Activated CD8-positive, alpha-beta T cell treated with anti-CD3 and anti-CD28 coated beads, Interleukin-2, amount 10 ng/mL, durations not matched to agents 7 days and 5 days (primary cell): ENCODE measurements around the gene STC2. TPM values are rescaled to one million over a fixed set of nuclear protein-coding genes. Genes with fewer than 3 reads are reported as not detected.
"Not testable (repeated sequence)": the region's sequence is repeated elsewhere in the genome, so short reads cannot be mapped to it uniquely, and the experiment has no call there.

Experiments
- ATAC-seq: fragments of 150-1000 bp; cut with Tn5 transposase; one replicate; pipeline ENCODE4 v1.10.0; 2021; ENCODE audit warnings: moderate library complexity
- CTCF ChIA-PET: fragments of 350-600 bp; sonication (Branson Sonifier 250); formaldehyde crosslinking; loops from one replicate; lab custom pipeline; 2021; ENCODE audit warnings: antibody characterized with exemption; lab: Charles Lee
- POLR2A ChIA-PET: fragments of 350-600 bp; sonication (Branson Sonifier 250); formaldehyde crosslinking; loops from one replicate; lab custom pipeline; 2021; ENCODE audit warnings: antibody characterized with exemption; lab: Charles Lee
- DNase-seq: peaks from one replicate; pipeline ENCODE4 v3.0.0-alpha.2; 2020
- H3K27ac Mint-ChIP-seq: one replicate; pipeline ENCODE4 v1.8.0; 2021; ENCODE audit warnings: mild to moderate bottlenecking, mixed read lengths
- H3K27me3 Mint-ChIP-seq: one replicate; pipeline ENCODE4 v1.8.0; 2021; ENCODE audit warnings: low read depth, mixed read lengths
- H3K36me3 Mint-ChIP-seq: one replicate; pipeline ENCODE4 v1.8.0; 2021; ENCODE audit warnings: low read depth, mixed read lengths
- H3K4me1 Mint-ChIP-seq: one replicate; pipeline ENCODE4 v1.8.0; 2021; ENCODE audit warnings: low read depth, mixed read lengths
- H3K4me3 Mint-ChIP-seq: one replicate; pipeline ENCODE4 v1.8.0; 2021; ENCODE audit warnings: mild to moderate bottlenecking, mixed read lengths
- H3K9me3 Mint-ChIP-seq: one replicate; pipeline ENCODE4 v1.8.0; 2022; ENCODE audit warnings: mixed read lengths; ENCODE audit not compliant: insufficient read depth
- total RNA-seq, 2 experiments: library from RNA; stranded (reverse); gene quantifications; one replicate each; pipeline ENCODE4 v1.2.3, GENCODE V29; 2021

Gene STC2
- total RNA-seq, result 10 to 100 TPM; 14.8 to 16.6 TPM

GRCh38 chr5:173327948-173328843, at the start of gene STC2:
TSS of gene STC2 (minus strand) at chr5:173328414. CDS start at chr5:173328193, 221 bp downstream.
- Mint-ChIP-seq H3K9me3 (no peaks in the 10 kb centered on the region), H3K27me3 (peaks cover 12% of the 10 kb centered on the region), H3K4me3 (peak within 1 kb of the TSS; percentile 89), H3K4me1 (peaks cover 67% of the 10 kb centered on the region), H3K36me3 (peaks cover 48% of the 10 kb centered on the region), H3K27ac (peak within 1 kb of the TSS; percentile 82)
- ATAC-seq, result peak; percentile 54
- POLR2A ChIA-PET, result interaction anchor here (0.8 to 1.4 kb wide), 3 partner anchors 17 to 344 kb away, joined by 3 to 6 read pairs (median 5); partner anchors contain the start of gene ATP6V0E1
- DNase-seq, result peak; percentile 75
- CTCF ChIA-PET, result interaction anchor here (8.5 kb wide), 1 partner anchor 35 kb away, joined by 155 read pairs; no protein-coding TSS in a partner anchor

- Mint-ChIP-seq H3K4me3 (no peak overlapping the region), H3K36me3 (no peaks in the 10 kb centered on the region), H3K27ac (no peak overlapping the region), H3K9me3 (no peaks in the 10 kb centered on the region), H3K4me1 (no peaks in the 10 kb centered on the region), H3K27me3 (no peaks in the 10 kb centered on the region)
- ATAC-seq (no peak), DNase-seq (no peak)
- ChIA-PET CTCF (no interaction called here), POLR2A (no interaction called here)
Observed at GRCh38 chr5:173371400-173371799, 43.2 kb upstream of the STC2 start.

GRCh38 chr5:173363406-173363805, 35.2 kb upstream of the STC2 start:
- peaks cover 13% of the 10 kb centered on the region for H3K27me3 Mint-ChIP-seq
- H3K4me1 Mint-ChIP-seq, H3K4me3 Mint-ChIP-seq, POLR2A ChIA-PET, H3K36me3 Mint-ChIP-seq, DNase-seq, H3K9me3 Mint-ChIP-seq, H3K27ac Mint-ChIP-seq, CTCF ChIA-PET, ATAC-seq: not testable (repeated sequence)

- no peaks in the 10 kb centered on the region for H3K4me1 Mint-ChIP-seq
- H3K27me3 Mint-ChIP-seq, result peaks cover 19% of the 10 kb centered on the region
- POLR2A ChIA-PET, result no interaction called here
- DNase-seq, result no peak
- CTCF ChIA-PET, result no interaction called here
- ATAC-seq, result no peak
- H3K4me3 Mint-ChIP-seq, result no peak overlapping the region
- no peaks in the 10 kb centered on the region for H3K36me3 Mint-ChIP-seq
- H3K9me3 Mint-ChIP-seq, result no peaks in the 10 kb centered on the region
- H3K27ac Mint-ChIP-seq, result no peak overlapping the region
Observed at GRCh38 chr5:173355561-173355960, 27.3 kb upstream of the STC2 start.

- Mint-ChIP-seq H3K4me3 (no peak overlapping the region), H3K36me3 (no peaks in the 10 kb centered on the region), H3K27ac (no peak overlapping the region), H3K27me3 (peaks cover 20% of the 10 kb centered on the region), H3K9me3 (no peaks in the 10 kb centered on the region), H3K4me1 (no peaks in the 10 kb centered on the region)
- ATAC-seq, result no peak
- ChIA-PET POLR2A (no interaction called here), CTCF (interaction anchor here (0.5 kb wide), 1 partner anchor 188 kb away, joined by 3 read pairs; no protein-coding TSS in a partner anchor)
- no peak for DNase-seq
Observed at GRCh38 chr5:173354645-173355044, 26.4 kb upstream of the STC2 start.

GRCh38 chr5:173352366-173353349, 24.4 kb upstream of the STC2 start:
- ATAC-seq (no peak), DNase-seq (no peak)
- H3K4me3 Mint-ChIP-seq, result no peak overlapping the region
- no peaks in the 10 kb centered on the region for H3K9me3 Mint-ChIP-seq
- H3K36me3 Mint-ChIP-seq, result no peaks in the 10 kb centered on the region
- ChIA-PET POLR2A (no interaction called here), CTCF (no interaction called here)
- no peaks in the 10 kb centered on the region for H3K4me1 Mint-ChIP-seq
- no peak overlapping the region for H3K27ac Mint-ChIP-seq
- peaks cover 16% of the 10 kb centered on the region for H3K27me3 Mint-ChIP-seq

- POLR2A ChIA-PET, result no interaction called here
- H3K9me3 Mint-ChIP-seq, result no peaks in the 10 kb centered on the region
- CTCF ChIA-PET, result no interaction called here
Observed at GRCh38 chr5:173342813-173343755, 14.9 kb upstream of the STC2 start.

GRCh38 chr5:173341961-173342430, 13.8 kb upstream of the STC2 start:
- ATAC-seq, result no peak
- Mint-ChIP-seq H3K4me1 (no peaks in the 10 kb centered on the region), H3K27me3 (peaks cover 14% of the 10 kb centered on the region), H3K27ac (no peak overlapping the region), H3K4me3 (no peak overlapping the region), H3K9me3 (no peaks in the 10 kb centered on the region), H3K36me3 (no peaks in the 10 kb centered on the region)
- ChIA-PET CTCF (no interaction called here), POLR2A (no interaction called here)
- DNase-seq, result no peak

More at GRCh38 chr5:173342813-173343755, 14.9 kb upstream of the STC2 start:
- no peak overlapping the region for H3K27ac Mint-ChIP-seq
- no peaks in the 10 kb centered on the region for H3K36me3 Mint-ChIP-seq
- peaks cover 11% of the 10 kb centered on the region for H3K27me3 Mint-ChIP-seq
- ATAC-seq (no peak), DNase-seq (no peak)
- no peaks in the 10 kb centered on the region for H3K4me1 Mint-ChIP-seq
- H3K4me3 Mint-ChIP-seq, result no peak overlapping the region

GRCh38 chr5:173340984-173341383, 12.8 kb upstream of the STC2 start:
- ChIA-PET POLR2A (no interaction called here), CTCF (no interaction called here)
- Mint-ChIP-seq H3K27me3 (peaks cover 17% of the 10 kb centered on the region), H3K4me3 (no peak overlapping the region), H3K4me1 (no peaks in the 10 kb centered on the region), H3K9me3 (no peaks in the 10 kb centered on the region), H3K27ac (no peak overlapping the region), H3K36me3 (no peaks in the 10 kb centered on the region)
- DNase-seq (no peak), ATAC-seq (no peak)

GRCh38 chr5:173340451-173340850, 12.2 kb upstream of the STC2 start:
- ChIA-PET POLR2A (interaction anchor here (0.6 kb wide), 1 partner anchor 1725 kb away, joined by 3 read pairs; no protein-coding TSS in a partner anchor), CTCF (no interaction called here)
- H3K27ac Mint-ChIP-seq, result no peak overlapping the region
- no peaks in the 10 kb centered on the region for H3K9me3 Mint-ChIP-seq
- DNase-seq, result no peak
- H3K4me3 Mint-ChIP-seq, result no peak overlapping the region
- H3K4me1 Mint-ChIP-seq, result no peaks in the 10 kb centered on the region
- no peak for ATAC-seq
- H3K27me3 Mint-ChIP-seq, result peaks cover 14% of the 10 kb centered on the region
- H3K36me3 Mint-ChIP-seq, result no peaks in the 10 kb centered on the region

GRCh38 chr5:173339286-173339685, 11.1 kb upstream of the STC2 start:
- POLR2A ChIA-PET, result no interaction called here
- H3K4me1 Mint-ChIP-seq, result no peaks in the 10 kb centered on the region

More at GRCh38 chr5:173339286-173339685, 11.1 kb upstream of the STC2 start:
- CTCF ChIA-PET, result no interaction called here
- Mint-ChIP-seq H3K36me3 (no peaks in the 10 kb centered on the region), H3K4me3 (no peak overlapping the region), H3K27me3 (peaks cover 14% of the 10 kb centered on the region), H3K9me3 (no peaks in the 10 kb centered on the region), H3K27ac (no peak overlapping the region)
- no peak for DNase-seq
- no peak for ATAC-seq
